Anterior cingulate cortex (tissue), 58 donors: ENCODE data around the gene RILPL1.
"Not testable (repeated sequence)": the region's sequence is repeated elsewhere in the genome, so short reads cannot be mapped to it uniquely, and the experiment has no call there.

Experiments
- DNase-seq, 58 donors: peaks; one replicate each; lab custom pipeline; 2025; lab: John Stamatoyannopoulos, UW

The RILPL1 gene

GRCh38 chr12:123532019-123532418 is 1.5 kb downstream of the RILPL1 start:
- DNase-seq: peak in 11 of 58 donors; percentile 3 to 18 (median 8)

- DNase-seq: peak in 6 of 58 donors; percentile 4 to 29 (median 7)
These were observed 2.4 kb downstream of the RILPL1 start for GRCh38 chr12:123531091-123531490.

GRCh38 chr12:123530668-123531067 is 2.9 kb downstream of the RILPL1 start:
- DNase-seq: no peak

GRCh38 chr12:123529686-123530085 is 3.8 kb downstream of the RILPL1 start:
- no peak for DNase-seq

- DNase-seq: no peak
These were observed 4.7 kb downstream of the RILPL1 start for GRCh38 chr12:123528858-123529257.

GRCh38 chr12:123526542-123527080 is 6.9 kb downstream of the RILPL1 start:
- DNase-seq: no peak

GRCh38 chr12:123524378-123524777 is 9.1 kb downstream of the RILPL1 start:
- no peak for DNase-seq

- DNase-seq: no peak
These were observed 10.0 kb downstream of the RILPL1 start for GRCh38 chr12:123523518-123523917.

- no peak for DNase-seq
These were observed 11.4 kb downstream of the RILPL1 start for GRCh38 chr12:123522164-123522563.

- DNase-seq: no peak
These were observed 12.7 kb downstream of the RILPL1 start for GRCh38 chr12:123520567-123521474.

- DNase-seq: peak in 30 of 58 donors; percentile 2 to 55 (median 18)
These were observed 14.1 kb downstream of the RILPL1 start for GRCh38 chr12:123519141-123520001.

- DNase-seq: no peak
These were observed 17.2 kb downstream of the RILPL1 start for GRCh38 chr12:123516216-123516780.

- DNase-seq: not testable (repeated sequence)
These were observed 18.8 kb downstream of the RILPL1 start for GRCh38 chr12:123514582-123515221.

- no peak for DNase-seq
These were observed 19.7 kb downstream of the RILPL1 start for GRCh38 chr12:123513805-123514204.

- no peak for DNase-seq
These were observed 20.5 kb downstream of the RILPL1 start for GRCh38 chr12:123512838-123513665.

GRCh38 chr12:123506843-123507236 is 26.7 kb downstream of the RILPL1 start:
- no peak for DNase-seq

- no peak for DNase-seq
These were observed 27.3 kb downstream of the RILPL1 start for GRCh38 chr12:123506059-123506842.

- DNase-seq: peak in 28 of 58 donors; percentile 6 to 70 (median 36)
These were observed 31.3 kb downstream of the RILPL1 start for GRCh38 chr12:123502163-123502704.
